Caki2 (cell line): ENCODE results near the gene ALDH1A3. TPM values are rescaled to one million over a fixed set of nuclear protein-coding genes. Genes with fewer than 3 reads are reported as not detected.

Experiments used
- DNase-seq: peaks from one replicate; pipeline ENCODE4 v3.0.0-alpha.2; 2015; ENCODE audit warnings: low read depth
- in situ Hi-C: cut with HindIII; loops from 2 replicates; pipeline ENCODE4 v1.10.0; 2016; ENCODE audit warnings: low sequenced_read_pairs, low pct_unique_long_range_greater_than_20kb, mixed read lengths
- total RNA-seq: library from RNA; depleted of rRNA; stranded (reverse); fragments of >200 nt; shearing (Covaris generic); gene quantifications from 2 replicates; pipeline ENCODE4 v1.2.3, GENCODE V29; 2014; ENCODE audit warnings: low replicate concordance

ALDH1A3 gene
- total RNA-seq, 1 experiment from 2014 or later = 141 TPM

DNA sequence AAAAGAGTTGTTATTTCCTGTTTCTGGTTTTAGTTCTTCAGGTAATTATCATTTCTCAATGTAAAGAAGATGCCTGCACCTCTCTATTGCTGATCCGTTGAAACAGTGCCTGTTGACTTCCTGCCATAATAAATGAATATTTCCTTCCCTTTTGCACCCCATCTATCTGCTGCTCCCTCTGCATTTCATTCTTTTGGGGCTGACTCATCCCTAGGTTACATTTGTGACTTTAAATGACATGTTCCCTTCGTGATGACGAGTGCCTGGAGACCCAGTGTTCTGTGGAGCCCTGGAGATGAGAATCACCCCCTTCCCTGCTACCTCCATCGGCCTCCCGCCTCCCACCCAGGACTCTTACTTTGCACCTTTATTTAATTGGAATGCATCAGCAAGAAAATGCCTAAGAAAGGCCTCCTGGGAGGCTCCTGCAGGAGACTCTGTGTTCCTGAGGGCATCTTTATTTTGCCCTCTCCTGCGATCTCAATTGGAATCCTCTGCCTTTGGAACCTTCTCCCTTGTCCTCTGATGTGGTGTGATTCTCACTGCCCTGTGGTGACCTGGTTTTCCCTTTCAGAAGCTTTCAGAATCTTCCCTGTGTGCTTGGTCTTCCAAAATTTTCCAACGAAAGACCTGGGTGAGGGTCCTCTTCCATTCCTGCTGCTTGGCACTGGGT, 53.2 kb downstream of the ALDH1A3 start:
- no peak for DNase-seq
- in situ Hi-C loops = no loop called here

GRCh38 chr15:100934166-100934565, 54.5 kb downstream of the ALDH1A3 start:
- in situ Hi-C loops = no loop called here

GRCh38 chr15:100934726-100935125, 55.1 kb downstream of the ALDH1A3 start:
- DNase-seq = no peak
- in situ Hi-C loops = no loop called here

More at GRCh38 chr15:100934166-100934565, 54.5 kb downstream of the ALDH1A3 start:
- no peak for DNase-seq

GRCh38 chr15:100937171-100937570, 57.5 kb downstream of the ALDH1A3 start:
- DNase-seq = no peak
- in situ Hi-C loops = no loop called here

- no peak for DNase-seq
- in situ Hi-C loops = no loop called here
Measured at GRCh38 chr15:100939791-100940190, 60.2 kb downstream of the ALDH1A3 start.

- DNase-seq = no peak
- in situ Hi-C loops = no loop called here
Measured at GRCh38 chr15:100940767-100941379, 61.2 kb downstream of the ALDH1A3 start.

DNA sequence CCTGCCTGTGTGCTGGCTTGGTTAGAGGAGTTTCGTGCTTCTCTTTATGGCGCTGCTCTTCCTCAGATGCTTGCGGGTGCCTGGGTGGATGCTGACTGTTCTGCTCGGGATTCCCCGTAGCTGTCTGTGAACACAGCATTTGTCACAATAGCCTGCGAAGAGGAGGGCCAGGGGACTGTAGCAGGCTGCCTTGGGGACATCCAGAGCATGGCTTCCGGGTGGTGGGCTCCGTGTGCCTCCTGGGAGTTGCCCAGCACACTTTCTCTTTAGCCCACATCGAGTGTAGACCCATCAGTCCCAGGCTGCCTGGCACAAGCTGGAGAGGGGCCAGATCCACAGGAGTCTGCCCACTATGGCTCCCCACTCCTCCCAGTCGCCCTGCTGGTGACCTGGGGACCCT, 61.9 kb downstream of the ALDH1A3 start:
- no peak for DNase-seq

GRCh38 chr15:100942656-100943425, 63.2 kb downstream of the ALDH1A3 start:
- in situ Hi-C loops = no loop called here

More for the DNA sequence above, 61.9 kb downstream of the ALDH1A3 start:
- in situ Hi-C loops = no loop called here

GRCh38 chr15:100944244-100944895, 64.7 kb downstream of the ALDH1A3 start:
- no peak for DNase-seq
- in situ Hi-C loops = no loop called here

More at GRCh38 chr15:100942656-100943425, 63.2 kb downstream of the ALDH1A3 start:
- no peak for DNase-seq

- in situ Hi-C loops = no loop called here
- DNase-seq = no peak
Measured at GRCh38 chr15:100944986-100945385, 65.4 kb downstream of the ALDH1A3 start.

GRCh38 chr15:100947760-100948429, 68.3 kb downstream of the ALDH1A3 start:
- in situ Hi-C loops = no loop called here
- DNase-seq = peak; percentile 40

DNA sequence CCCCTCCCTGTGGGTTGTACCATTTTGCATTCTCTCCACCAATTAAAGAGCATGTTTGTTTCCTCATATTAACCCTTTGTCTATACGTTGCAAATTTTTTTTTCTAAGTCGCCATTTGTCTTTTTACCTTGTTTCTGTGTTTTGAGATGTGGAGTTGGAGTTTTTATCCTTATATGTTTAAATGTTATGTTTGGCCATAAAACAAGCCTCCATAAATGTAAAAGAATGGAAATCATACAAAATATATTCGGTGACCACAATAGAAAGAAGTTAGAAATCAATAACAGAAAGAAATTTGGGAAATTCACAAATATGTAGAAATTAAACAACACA, 68.8 kb downstream of the ALDH1A3 start:
- in situ Hi-C loops = no loop called here
- DNase-seq = no peak

GRCh38 chr15:100949691-100950090, 70.1 kb downstream of the ALDH1A3 start:
- DNase-seq = no peak
- in situ Hi-C loops = no loop called here

GRCh38 chr15:100951965-100952364, 72.3 kb downstream of the ALDH1A3 start:
- no peak for DNase-seq
- in situ Hi-C loops = no loop called here

DNA sequence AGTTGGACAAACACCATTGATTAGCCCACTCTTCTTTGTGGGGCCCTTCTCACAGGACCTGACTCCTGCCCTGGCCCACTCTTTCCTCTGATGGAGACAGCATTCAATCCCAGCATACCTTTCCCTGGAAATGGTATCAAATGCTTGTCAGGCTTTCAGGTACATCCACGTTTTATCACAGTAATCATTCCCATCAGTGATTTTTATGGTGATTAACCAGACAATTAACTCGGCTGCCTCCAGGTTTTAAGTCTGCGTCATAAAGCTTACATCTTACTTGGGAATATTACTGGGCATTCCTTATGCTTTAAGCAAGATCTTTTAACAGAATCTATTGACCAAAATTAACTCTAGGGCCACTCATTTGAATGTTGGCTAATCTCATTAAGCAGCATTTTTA, 72.9 kb downstream of the ALDH1A3 start:
- DNase-seq = no peak
- in situ Hi-C loops = no loop called here

- peak; percentile 85 for DNase-seq
- in situ Hi-C loops = no loop called here
Measured at GRCh38 chr15:100958326-100959065, 78.9 kb downstream of the ALDH1A3 start.

- in situ Hi-C loops = no loop called here
- DNase-seq = peak; percentile 79
Measured at GRCh38 chr15:100959066-100960050, 79.7 kb downstream of the ALDH1A3 start.
